BJ (cell line): ENCODE results near the gene ANO4. TPM values are rescaled to one million over a fixed set of nuclear protein-coding genes. Genes with fewer than 3 reads are reported as not detected.

Experiments
- CTCF ChIA-PET: fragments of 350-600 bp; formaldehyde crosslinking; extraction: SDS; loops from one replicate; lab custom pipeline; 2021; ENCODE audit warnings: antibody characterized with exemption, inconsistent platforms; lab: Yijun Ruan, JAX
- POLR2A ChIA-PET: fragments of 300-600 bp; sonication (Branson Sonifier 250); formaldehyde crosslinking; extraction: SDS; loops from one replicate; lab custom pipeline; 2021; ENCODE audit warnings: antibody characterized with exemption; lab: Charles Lee
- DNase-seq: peaks from one replicate; pipeline ENCODE4 v3.0.0-alpha.2; 2011; ENCODE audit warnings: low read depth
- H3K27me3 ChIP-seq: 2 replicates; pipeline ENCODE4 v1.6.0; 2011; ENCODE audit warnings: low read length; ENCODE audit not compliant: control insufficient read depth, insufficient read depth
- H3K36me3 ChIP-seq: 2 replicates; pipeline ENCODE4 v1.5.1; 2011; ENCODE audit warnings: low read length; ENCODE audit not compliant: control insufficient read depth, insufficient read depth
- H3K4me3 ChIP-seq: 2 replicates; pipeline ENCODE4 v1.5.1; 2011; ENCODE audit warnings: low read depth, mild to moderate bottlenecking, control low read depth, low read length
- CTCF ChIP-seq: IDR thresholded peaks from 2 replicates; pipeline ENCODE4 v1.5.1; 2011; ENCODE audit warnings: low read depth, mild to moderate bottlenecking, control low read depth, inconsistent platforms, low read length, moderate library complexity; ENCODE audit not compliant: insufficient read depth
- polyA plus RNA-seq: library from polyadenylated mRNA; depleted of rRNA; stranded (reverse); fragments of >200 nt; gene quantifications from 2 replicates; pipeline ENCODE4 v1.2.3, GENCODE V29; 2011

The ANO4 gene
- polyA plus RNA-seq, 1 experiment = 7.1 TPM

GRCh38 chr12:100851637-100852036 is 57.1 kb downstream of the ANO4 start:
- ChIA-PET POLR2A (no interaction called here), CTCF (no interaction called here)
- no peak for DNase-seq
- TF ChIP-seq CTCF = no peak
- no peaks in the 10 kb centered on the region; the same call in 1 of the 2 replicates for H3K27me3 ChIP-seq
- H3K4me3 ChIP-seq = no peak overlapping the region
- H3K36me3 ChIP-seq = no peaks in the 10 kb centered on the region

- no peak for TF ChIP-seq CTCF
- ChIA-PET CTCF (no interaction called here), POLR2A (no interaction called here)
- no peaks in the 10 kb centered on the region for H3K36me3 ChIP-seq
- H3K27me3 ChIP-seq = no peaks in the 10 kb centered on the region
- no peak for DNase-seq
- H3K4me3 ChIP-seq = no peak overlapping the region
These were observed 62.8 kb downstream of the ANO4 start for GRCh38 chr12:100857418-100857817.

GRCh38 chr12:100857971-100858370 is 63.4 kb downstream of the ANO4 start:
- TF ChIP-seq CTCF = no peak

GRCh38 chr12:100858656-100859055 is 64.1 kb downstream of the ANO4 start:
- DNase-seq = peak; percentile 12
- Histone ChIP-seq H3K4me3 (no peak overlapping the region), H3K27me3 (no peaks in the 10 kb centered on the region), H3K36me3 (no peaks in the 10 kb centered on the region)
- TF ChIP-seq CTCF = no peak
- ChIA-PET POLR2A (interaction anchor here (0.5 kb wide), 1 partner anchor 21 kb away, joined by 3 read pairs; no protein-coding TSS in a partner anchor), CTCF (no interaction called here)

More at GRCh38 chr12:100857971-100858370, 63.4 kb downstream of the ANO4 start:
- ChIA-PET POLR2A (interaction anchor here (0.5 kb wide), 1 partner anchor 20 kb away, joined by 3 read pairs; no protein-coding TSS in a partner anchor), CTCF (no interaction called here)
- H3K36me3 ChIP-seq = no peaks in the 10 kb centered on the region
- DNase-seq = no peak
- H3K27me3 ChIP-seq = no peaks in the 10 kb centered on the region
- no peak overlapping the region for H3K4me3 ChIP-seq

GRCh38 chr12:100859063-100859627 is 64.6 kb downstream of the ANO4 start:
- Histone ChIP-seq H3K4me3 (no peak overlapping the region), H3K27me3 (no peaks in the 10 kb centered on the region), H3K36me3 (no peaks in the 10 kb centered on the region)
- TF ChIP-seq CTCF = no peak
- ChIA-PET CTCF (no interaction called here), POLR2A (no interaction called here)
- no peak for DNase-seq
